Endothelial cell (in vitro differentiated cells): ENCODE data around the gene ANKRD35. TPM values are rescaled to one million over a fixed set of nuclear protein-coding genes. Genes with fewer than 3 reads are reported as not detected.
"Not testable (repeated sequence)": the region's sequence is repeated elsewhere in the genome, so short reads cannot be mapped to it uniquely, and the experiment has no call there.

ENCODE experiments used
- DNase-seq: peaks from one replicate; pipeline ENCODE4 v3.0.0; 2021; ENCODE audit warnings: low spot score
- H3K27ac Mint-ChIP-seq: one replicate; pipeline ENCODE4 v1.8.0; 2021; ENCODE audit warnings: mixed read lengths, inconsistent platforms; ENCODE audit not compliant: unreplicated experiment
- H3K27me3 Mint-ChIP-seq: one replicate; pipeline ENCODE4 v1.8.0; 2021; ENCODE audit warnings: mild to moderate bottlenecking, moderate library complexity, mixed read lengths, inconsistent platforms; ENCODE audit not compliant: unreplicated experiment
- H3K36me3 Mint-ChIP-seq: one replicate; pipeline ENCODE4 v1.8.0; 2021; ENCODE audit warnings: mild to moderate bottlenecking, low read depth, mixed read lengths, inconsistent platforms; ENCODE audit not compliant: unreplicated experiment
- H3K4me1 Mint-ChIP-seq: one replicate; pipeline ENCODE4 v1.8.0; 2021; ENCODE audit warnings: mild to moderate bottlenecking, mixed read lengths, inconsistent platforms; ENCODE audit not compliant: unreplicated experiment
- H3K4me3 Mint-ChIP-seq: one replicate; pipeline ENCODE4 v1.8.0; 2021; ENCODE audit warnings: mild to moderate bottlenecking, mixed read lengths, inconsistent platforms; ENCODE audit not compliant: unreplicated experiment
- H3K9me3 Mint-ChIP-seq: one replicate; pipeline ENCODE4 v1.8.0; 2021; ENCODE audit warnings: mixed read lengths, inconsistent platforms; ENCODE audit not compliant: unreplicated experiment
- CTCF ChIP-seq: fragments of 200-600 bp; sonication (generic); IDR thresholded peaks from one replicate; pipeline ENCODE4 v1.5.0; 2021; ENCODE audit warnings: antibody characterized with exemption; ENCODE audit not compliant: unreplicated experiment
- microRNA-seq: library from miRNA; unstranded; fragments of <30 nt; microRNA quantifications from one replicate; pipeline ENCODE4, GENCODE V29; 2020; ENCODE audit not compliant: unreplicated experiment
- total RNA-seq: library from RNA; stranded (reverse); fragmentation: NEBNext Ultra II Directional; extraction: Animal tissue kit (Norgen Biotek cat#: 25700); gene quantifications from one replicate; pipeline ENCODE4 v1.2.1, GENCODE V29; 2021; ENCODE audit not compliant: unreplicated experiment

ANKRD35 gene
- total RNA-seq, 1 donor from 2014 or later, result not detected

GRCh38 chr1:145823565-145824498 is 61.8 kb downstream of the ANKRD35 start, which contains the start of the genes POLR3C and RNF115:
Gene POLR3C, plus strand, starts transcription at chr1:145824200. Its CDS starts 1,577 bp downstream, at chr1:145825777.
Gene RNF115, minus strand, starts transcription at chr1:145824095. Its CDS starts 222 bp downstream, at chr1:145823873.
- peak within 1 kb of the TSS; percentile 99 for H3K4me3 Mint-ChIP-seq
- peaks cover 2% of the 10 kb centered on the region for H3K27me3 Mint-ChIP-seq
- H3K4me1 Mint-ChIP-seq, result peaks cover 5% of the 10 kb centered on the region
- DNase-seq, result peak; percentile 79
- peak within 1 kb of the TSS; percentile 90 for H3K27ac Mint-ChIP-seq
- TF ChIP-seq CTCF, result no peak
- H3K9me3 Mint-ChIP-seq, result no peaks in the 10 kb centered on the region
- peaks cover 18% of the 10 kb centered on the region for H3K36me3 Mint-ChIP-seq

GRCh38 chr1:145822779-145823331 is 62.8 kb downstream of the ANKRD35 start:
- H3K27ac Mint-ChIP-seq, H3K4me1 Mint-ChIP-seq, H3K9me3 Mint-ChIP-seq, H3K36me3 Mint-ChIP-seq, H3K4me3 Mint-ChIP-seq, H3K27me3 Mint-ChIP-seq, DNase-seq: not testable (repeated sequence)

GRCh38 chr1:145818095-145818494 is 67.6 kb downstream of the ANKRD35 start:
- H3K36me3 Mint-ChIP-seq, H3K27ac Mint-ChIP-seq, H3K4me1 Mint-ChIP-seq, H3K27me3 Mint-ChIP-seq, H3K4me3 Mint-ChIP-seq, DNase-seq, H3K9me3 Mint-ChIP-seq: not testable (repeated sequence)

Small RNA genes within 50 kb of the gene (microRNA-seq; reads per million reads assigned to microRNA genes)
- gene MIR6736, result 0.77 reads per million, percentile 4 among the genes with 10 or more reads in this experiment

Other genes starting within 250 kb of the ANKRD35 start
- 0.41 TPM for gene PDZK1, start 178.5 kb downstream of the ANKRD35 start, total RNA-seq
- gene CD160, start 166.4 kb downstream of the ANKRD35 start, total RNA-seq, result not detected
- gene RNF115, start 61.8 kb downstream of the ANKRD35 start, total RNA-seq, result 13.1 TPM
- gene POLR3C, start 61.7 kb downstream of the ANKRD35 start, total RNA-seq, result 28.4 TPM
- gene NUDT17, start 40.2 kb downstream of the ANKRD35 start, total RNA-seq, result 3.8 TPM
- 38.8 TPM for gene PIAS3, start 26.8 kb downstream of the ANKRD35 start, total RNA-seq
- 6.1 TPM for gene ITGA10, start 24.2 kb upstream of the ANKRD35 start, total RNA-seq
- 34.0 TPM for gene PEX11B, start 32.9 kb upstream of the ANKRD35 start, total RNA-seq
- 213 TPM for gene RBM8A, start 41.6 kb upstream of the ANKRD35 start, total RNA-seq
- gene LIX1L, start 72.2 kb upstream of the ANKRD35 start, total RNA-seq, result 83.3 TPM
- gene ANKRD34A, start 78.7 kb upstream of the ANKRD35 start, total RNA-seq, result 0.56 TPM
- 12.4 TPM for gene POLR3GL, start 78.8 kb upstream of the ANKRD35 start, total RNA-seq
- gene TXNIP, start 110.7 kb upstream of the ANKRD35 start, total RNA-seq, result 107 TPM
- not detected for gene HJV, start 135.9 kb upstream of the ANKRD35 start, total RNA-seq